NCI-H82 treated with DMSO at 0.1 percent for 48 hours (cell line): ENCODE results near the gene LGALS12.
A peak's percentile ranks its signal among the peaks of the same experiment; 100 is the strongest.

Experiments used
- DNase-seq: peaks from one replicate; lab custom pipeline; 2025; ENCODE audit not compliant: unreplicated experiment; lab: John Stamatoyannopoulos, UW

Gene LGALS12

GRCh38 chr11:63505857-63506528 is at the start of gene LGALS12:
LGALS12 (plus strand) TSS chr11:63506084; CDS start chr11:63506459, 375 bp downstream.
- no peak for DNase-seq

- DNase-seq = no peak
Observed at GRCh38 chr11:63459586-63459985, 46.3 kb upstream of the LGALS12 start.

DNA sequence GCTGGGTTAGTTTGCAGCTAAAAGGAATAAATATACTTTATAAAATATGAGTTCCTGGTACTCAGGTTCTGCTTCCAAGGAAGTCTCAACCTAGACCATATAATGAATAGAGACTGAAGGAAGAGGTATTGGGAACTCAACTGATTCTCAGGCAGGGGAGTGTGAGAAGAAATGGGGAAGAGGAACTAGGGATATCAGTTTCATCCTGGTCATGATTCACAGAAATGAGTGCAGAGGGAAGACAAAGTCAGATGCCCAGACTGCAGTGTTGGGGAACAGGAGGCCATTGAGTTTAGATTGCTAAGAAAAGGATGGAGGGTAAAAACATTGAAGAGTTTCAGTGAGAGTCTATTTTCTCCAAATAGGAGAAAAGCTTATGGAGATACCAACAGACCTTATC is 43.7 kb upstream of the LGALS12 start:
- DNase-seq = no peak

DNA sequence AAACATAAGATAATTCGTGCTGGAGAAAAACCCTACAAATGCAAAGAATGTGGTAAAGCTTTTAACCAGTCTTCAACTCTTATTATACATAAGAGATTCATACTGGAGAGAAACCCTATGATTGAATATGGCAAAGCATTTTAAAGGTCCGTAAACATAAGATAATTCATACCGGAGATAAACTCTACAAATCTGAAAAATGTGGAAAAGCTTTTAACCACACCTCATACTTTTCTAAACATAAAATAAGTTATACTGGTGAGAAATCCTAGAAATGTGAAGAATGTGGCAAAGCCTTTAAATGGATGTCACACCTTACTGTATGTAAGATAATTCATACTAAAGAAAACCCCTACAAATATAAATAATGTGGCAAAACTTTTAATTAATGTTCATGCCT is 35.6 kb upstream of the LGALS12 start:
- no peak for DNase-seq

DNA sequence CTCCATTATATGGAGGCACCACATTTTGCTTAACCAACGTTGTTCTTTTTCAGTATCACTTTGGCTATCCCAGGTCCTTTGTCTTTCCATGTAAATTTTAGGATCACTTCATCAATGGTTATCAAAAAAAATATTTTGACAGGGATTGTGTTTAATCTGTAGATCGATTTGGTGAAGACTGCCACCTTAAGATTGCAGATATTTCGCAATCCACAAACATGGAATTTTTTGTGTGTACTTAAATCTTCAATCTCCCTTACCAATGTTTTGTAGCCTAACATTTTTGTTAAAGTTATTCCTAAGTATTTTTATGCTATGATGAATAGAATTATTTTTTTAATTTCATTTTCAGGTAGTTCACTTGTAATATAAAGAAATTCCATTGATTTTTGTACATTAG is 33.5 kb upstream of the LGALS12 start:
- no peak for DNase-seq

- no peak for DNase-seq
Observed at GRCh38 chr11:63476618-63477017, 29.3 kb upstream of the LGALS12 start.

DNA sequence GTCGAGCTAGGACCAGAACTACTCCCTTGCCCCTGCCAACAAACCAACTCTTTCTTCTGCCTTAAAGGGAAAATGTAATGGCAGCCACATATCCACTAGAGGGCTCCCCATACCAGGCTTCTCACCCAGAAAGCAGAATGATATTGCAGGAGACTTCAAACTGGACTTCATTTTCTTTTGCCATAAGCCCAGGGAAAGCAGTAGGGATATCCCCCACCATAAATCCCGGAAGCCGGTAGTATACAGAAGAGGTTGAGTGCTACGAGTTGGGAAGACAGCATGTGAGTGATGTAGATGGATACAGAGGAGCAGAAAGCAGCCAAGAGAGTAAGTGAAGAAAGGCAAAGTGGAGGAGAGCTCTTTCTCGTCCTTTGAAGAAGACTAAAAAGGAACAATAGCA is 27.0 kb upstream of the LGALS12 start:
- peak; percentile 31 for DNase-seq

DNA sequence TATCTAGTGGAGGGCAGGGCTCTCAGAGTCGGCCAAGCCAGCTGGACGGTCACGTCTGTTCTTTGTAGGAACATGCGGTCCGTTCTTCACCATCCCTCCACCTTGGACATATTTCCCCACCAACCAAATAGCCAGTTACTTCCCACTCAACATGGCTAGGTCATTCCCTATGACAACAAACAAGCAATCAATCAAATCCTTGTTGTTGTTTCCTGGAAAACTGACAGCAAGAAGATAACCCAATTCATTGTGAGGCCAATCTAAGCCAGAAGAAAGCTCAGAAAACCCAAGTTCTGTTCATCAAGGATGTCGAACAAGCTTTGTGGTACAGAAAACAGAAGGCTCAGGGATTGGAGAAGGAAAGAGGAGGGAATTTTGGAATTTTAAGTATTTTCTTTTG is 25.8 kb upstream of the LGALS12 start:
- DNase-seq = no peak

- DNase-seq = no peak
Observed at GRCh38 chr11:63485777-63486176, 20.1 kb upstream of the LGALS12 start.

DNA sequence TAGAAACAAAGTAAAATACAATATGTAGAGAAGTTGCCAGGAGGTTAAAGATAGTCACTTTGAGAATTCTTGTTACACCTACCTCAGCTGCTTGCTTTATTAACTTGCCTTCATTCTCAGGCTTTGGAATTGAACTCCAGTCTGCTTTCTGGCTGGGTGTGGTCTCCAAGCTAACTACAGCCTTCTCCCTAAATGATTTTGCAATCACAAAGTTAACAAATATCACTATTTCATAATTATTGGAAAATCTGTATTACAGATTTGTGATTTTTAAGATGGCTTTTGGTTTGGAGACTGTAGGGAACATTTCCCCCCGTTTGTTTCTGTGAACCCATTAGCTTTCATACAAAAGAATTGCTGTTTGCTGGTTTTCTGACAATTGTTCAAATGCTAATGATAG is 17.1 kb upstream of the LGALS12 start:
- no peak for DNase-seq

- DNase-seq = peak; percentile 3
Observed at GRCh38 chr11:63489879-63490278, 16.0 kb upstream of the LGALS12 start.

DNA sequence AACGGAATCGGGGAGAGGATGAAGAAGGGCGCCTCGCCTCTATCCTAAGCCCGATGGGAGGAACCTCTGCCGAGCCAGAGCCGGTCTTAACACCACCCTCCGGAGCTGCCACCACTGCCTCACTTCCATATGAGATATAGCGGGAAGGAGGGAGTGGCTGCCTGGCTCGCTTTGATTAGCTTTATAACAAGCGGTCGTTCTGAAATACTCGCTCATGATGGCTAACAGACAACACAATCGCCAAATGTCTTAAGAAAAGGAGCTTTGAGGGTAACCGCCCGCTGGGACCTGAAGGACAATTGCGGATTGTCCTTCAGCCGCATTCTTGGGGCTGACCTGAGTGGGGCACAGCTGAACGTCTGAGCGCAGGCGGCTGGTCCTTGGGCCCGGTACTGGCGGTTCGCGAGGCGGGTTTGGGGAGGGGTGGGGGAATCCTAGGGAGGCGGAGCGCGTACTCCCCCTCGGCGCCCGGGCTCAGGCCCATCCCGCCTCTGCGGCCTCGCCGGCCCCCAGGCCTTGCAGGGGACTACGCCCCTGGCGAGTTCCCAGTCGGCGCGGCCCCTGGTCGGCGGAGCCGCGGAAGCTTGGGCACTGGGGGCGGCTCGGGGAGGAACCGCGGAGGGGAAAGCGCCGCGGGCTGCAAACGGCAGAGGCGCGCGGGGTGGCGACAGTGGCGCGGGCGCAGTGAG is 15.2 kb upstream of the LGALS12 start, which contains the start of gene PLAAT5:
PLAAT5 (minus strand) TSS at position 617 of the 689 bp plus-strand sequence; CDS start at position 484, 133 bp downstream.
- no peak for DNase-seq

DNA sequence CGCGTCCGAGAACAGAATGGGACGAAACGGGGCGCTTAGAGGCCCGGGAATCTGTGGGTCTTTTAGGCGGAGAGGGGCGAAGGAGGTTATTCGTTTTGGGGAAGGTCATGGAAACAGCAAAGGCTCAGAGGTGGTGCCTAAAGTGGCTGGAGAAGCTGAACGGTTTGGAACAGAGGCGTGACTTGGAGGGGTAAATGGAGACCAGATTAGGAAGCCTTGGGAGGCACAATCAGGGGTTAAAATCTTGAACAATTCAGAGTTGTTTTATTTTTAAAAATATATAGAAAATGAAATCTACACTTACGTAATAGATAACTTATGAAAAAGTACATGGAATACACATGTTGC is 14.7 kb upstream of the LGALS12 start:
- DNase-seq = no peak

DNA sequence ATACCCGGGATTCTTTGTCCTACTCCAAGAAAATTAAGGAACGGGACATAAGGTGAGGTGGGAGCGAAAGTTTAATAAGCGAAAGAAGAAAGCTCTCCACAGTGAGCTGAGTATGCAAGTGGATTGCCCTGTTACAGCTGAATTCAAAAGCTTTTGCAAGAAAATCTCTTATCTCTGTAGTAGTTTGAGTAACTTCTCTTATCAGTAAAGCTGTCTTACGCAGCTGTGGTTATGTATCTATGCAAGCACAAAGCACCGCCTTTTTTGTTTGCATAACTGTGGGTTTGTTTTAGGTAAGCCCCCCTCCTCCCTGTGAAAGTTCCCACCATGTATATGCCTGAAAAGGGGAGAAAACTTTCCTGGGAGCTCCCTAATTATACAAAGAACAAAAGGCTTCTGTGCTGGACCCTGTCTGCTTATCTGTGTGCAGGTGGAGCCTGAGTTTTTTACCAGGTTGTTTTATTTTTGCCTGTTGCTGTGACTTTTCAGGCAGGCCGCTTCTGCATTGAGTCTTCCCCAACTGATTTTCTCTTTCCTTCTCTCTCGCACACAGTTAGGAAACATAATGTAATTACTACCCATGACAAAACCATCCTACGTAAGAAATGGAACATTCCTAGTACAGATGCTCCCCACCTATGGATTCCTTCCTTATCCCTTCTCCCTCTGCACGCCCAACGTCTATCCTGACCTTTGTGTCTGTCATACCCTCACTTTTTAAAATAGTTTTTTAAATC is 14.1 kb upstream of the LGALS12 start:
- no peak for DNase-seq

GRCh38 chr11:63492441-63492840 is 13.4 kb upstream of the LGALS12 start:
- no peak for DNase-seq

DNA sequence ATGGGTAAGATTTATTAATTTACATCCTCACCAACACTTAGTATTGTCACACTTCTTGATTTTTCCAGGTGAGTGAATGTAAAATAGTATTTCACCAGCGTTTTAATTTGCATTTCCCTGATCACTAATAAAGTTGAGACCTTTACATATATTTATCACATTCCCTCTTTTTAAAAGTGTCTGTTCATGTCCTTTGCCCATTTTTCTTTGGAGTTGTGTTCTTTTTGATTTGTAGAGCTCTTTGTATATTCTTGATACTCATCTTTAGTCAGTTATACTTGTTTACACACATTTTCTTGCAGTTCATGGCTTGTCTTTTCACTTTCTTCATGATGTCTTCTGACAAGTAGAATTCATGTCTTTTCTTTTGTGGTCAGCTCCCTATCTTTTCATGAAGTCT is 12.8 kb upstream of the LGALS12 start:
- DNase-seq = no peak

DNA sequence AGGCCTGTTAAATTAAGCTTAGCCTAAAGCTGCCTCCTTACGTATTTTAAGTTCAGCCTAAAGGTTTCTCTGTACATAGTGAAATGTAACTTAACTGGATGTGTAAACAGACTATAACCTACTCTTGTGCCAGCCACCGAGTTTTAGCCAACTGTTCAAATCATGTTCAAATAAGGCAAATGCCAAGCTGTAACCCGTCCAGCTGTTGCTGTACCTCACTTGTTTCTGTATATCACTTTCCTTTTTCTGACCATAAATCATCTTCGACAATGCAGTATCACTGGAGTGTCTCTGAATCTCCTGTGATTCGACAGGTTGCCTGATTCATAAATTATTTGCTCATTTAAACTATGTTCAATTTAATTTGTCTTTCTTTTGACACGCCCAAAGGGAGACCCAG is 10.9 kb upstream of the LGALS12 start:
- DNase-seq = no peak

DNA sequence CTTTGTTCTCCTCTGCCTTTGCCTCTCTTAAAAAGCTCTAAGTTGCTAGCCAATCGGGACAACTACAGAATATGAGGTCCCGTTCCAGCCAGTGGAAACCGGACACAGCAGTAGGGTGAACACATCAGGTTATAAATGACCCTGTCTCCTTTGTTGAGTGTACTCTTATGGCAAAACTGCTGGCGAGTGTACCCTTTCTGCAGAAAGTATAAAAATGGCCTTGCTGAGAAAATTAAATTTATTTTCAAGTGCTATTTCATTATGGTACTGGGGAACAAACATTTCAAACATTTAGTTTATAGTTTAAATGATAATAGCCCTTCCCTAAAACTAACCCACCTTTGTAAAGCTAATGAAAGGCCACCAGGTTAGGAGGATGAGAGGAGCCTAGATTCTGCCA is 6.0 kb upstream of the LGALS12 start:
- no peak for DNase-seq

- peak; percentile 1 for DNase-seq
Observed at GRCh38 chr11:63501236-63501635, 4.6 kb upstream of the LGALS12 start.

GRCh38 chr11:63502252-63502820 is 3.5 kb upstream of the LGALS12 start:
- no peak for DNase-seq

- no peak for DNase-seq
Observed at GRCh38 chr11:63503492-63503891, 2.4 kb upstream of the LGALS12 start.

- DNase-seq = no peak
Observed at GRCh38 chr11:63504054-63504453, 1.8 kb upstream of the LGALS12 start.
